Smooth muscle cell (in vitro differentiated cells): ENCODE results near the gene NTN5. TPM values are rescaled to one million over a fixed set of nuclear protein-coding genes. Genes with fewer than 3 reads are reported as not detected.

Experiments used
- DNase-seq: peaks from one replicate; lab custom pipeline; 2025; ENCODE audit not compliant: unreplicated experiment; lab: John Stamatoyannopoulos, UW
- H2AFZ ChIP-seq: fragments of 200-600 bp; sonication (generic); 2 replicates; pipeline ENCODE4 v1.6.0; 2016; ENCODE audit warnings: antibody characterized with exemption, low read depth, mild to moderate bottlenecking
- H3F3A ChIP-seq: fragments of 200-600 bp; sonication (generic); 2 replicates; pipeline ENCODE4 v1.6.0; 2017; ENCODE audit warnings: antibody characterized with exemption, low read depth
- H3K27ac ChIP-seq: fragments of 200-600 bp; sonication (generic); 2 replicates; pipeline ENCODE4 v1.5.1; 2016; ENCODE audit warnings: low read depth, mild to moderate bottlenecking
- H3K27me3 ChIP-seq: fragments of 200-600 bp; sonication (generic); 2 replicates; pipeline ENCODE4 v1.6.1; 2016; ENCODE audit warnings: low read depth, mild to moderate bottlenecking
- H3K36me3 ChIP-seq: fragments of 200-600 bp; sonication (generic); 2 replicates; pipeline ENCODE4 v1.5.1; 2016; ENCODE audit warnings: low read depth
- H3K4me1 ChIP-seq: fragments of 200-600 bp; sonication (generic); 2 replicates; pipeline ENCODE4 v1.5.1; 2016; ENCODE audit warnings: low read depth
- H3K4me2 ChIP-seq: fragments of 200-600 bp; sonication (generic); 2 replicates; pipeline ENCODE4 v1.6.0; 2016; ENCODE audit warnings: mild to moderate bottlenecking
- H3K4me3 ChIP-seq: fragments of 200-600 bp; sonication (generic); 2 replicates; pipeline ENCODE4 v1.5.1; 2016; ENCODE audit warnings: mild to moderate bottlenecking
- H3K79me2 ChIP-seq: fragments of 200-600 bp; sonication (generic); 2 replicates; pipeline ENCODE4 v1.6.0; 2016; ENCODE audit warnings: low read depth, mild to moderate bottlenecking
- H3K9ac ChIP-seq: fragments of 200-600 bp; sonication (generic); 2 replicates; pipeline ENCODE4 v1.6.0; 2016; ENCODE audit warnings: low read depth
- H3K9me3 ChIP-seq: fragments of 200-600 bp; sonication (generic); replicated peaks from 2 replicates; pipeline ENCODE4 v1.5.1; 2016; ENCODE audit warnings: low read depth
- H4K20me1 ChIP-seq: fragments of 200-600 bp; sonication (generic); 2 replicates; pipeline ENCODE4 v1.6.0; 2016; ENCODE audit warnings: low read depth
- CTCF ChIP-seq: fragments of 200-600 bp; sonication (generic); IDR thresholded peaks from 2 replicates; pipeline ENCODE4 v1.5.1; 2017; ENCODE audit warnings: borderline replicate concordance, mild to moderate bottlenecking, antibody characterized with exemption; ENCODE audit not compliant: insufficient read depth, poor library complexity, severe bottlenecking
- WGBS: methylation state at CpG from one replicate; pipeline ENCODE4 v1.1.7; 2016; ENCODE audit warnings: low lambda C conversion rate; 5-methylcytosine and 5-hydroxymethylcytosine counted together
- polyA plus RNA-seq: library from polyadenylated mRNA; unstranded; fragments of >200 nt; fragmentation: Nextera tagmentation; extraction: Ambion mirVana; gene quantifications from 2 replicates; pipeline ENCODE4 v1.2.1, GENCODE V29; 2016
- total RNA-seq: library from RNA; depleted of rRNA; stranded (reverse); fragments of >200 nt; gene quantifications from 2 replicates; pipeline ENCODE4 v1.2.3, GENCODE V29; 2014

NTN5 gene
- total and polyA plus RNA-seq, 2 experiments from 2014 or later, result 0.22 TPM; not detected in 1

- no peak for TF ChIP-seq CTCF
- Histone ChIP-seq H3K4me3 (no peak overlapping the region), H3F3A (no peaks in the 10 kb centered on the region), H3K36me3 (no peaks in the 10 kb centered on the region), H3K79me2 (no peaks in the 10 kb centered on the region), H2AFZ (no peak overlapping the region), H4K20me1 (peaks cover 5% of the 10 kb centered on the region), H3K27ac (no peak overlapping the region), H3K4me2 (no peak overlapping the region), H3K9ac (no peak overlapping the region), H3K9me3 (no peaks in the 10 kb centered on the region), H3K27me3 (no peaks in the 10 kb centered on the region), H3K4me1 (peaks cover 7% of the 10 kb centered on the region)
- DNase-seq, result no peak
- 95% methylated on average over 4 of the region's 4 CpGs for WGBS
These were observed 5.4 kb upstream of the NTN5 start for GRCh38 chr19:48678201-48678600.

GRCh38 chr19:48676887-48677286, 4.1 kb upstream of the NTN5 start:
- H3K4me1 ChIP-seq, result peaks cover 7% of the 10 kb centered on the region
- WGBS, result 77% methylated on average over 12 of the region's 13 CpGs
- DNase-seq, result no peak
- H3K4me3 ChIP-seq, result no peak overlapping the region
- H3K27me3 ChIP-seq, result no peaks in the 10 kb centered on the region
- no peaks in the 10 kb centered on the region for H3K9me3 ChIP-seq
- no peaks in the 10 kb centered on the region for H3K79me2 ChIP-seq
- peaks cover 5% of the 10 kb centered on the region for H4K20me1 ChIP-seq
- no peak overlapping the region for H3K4me2 ChIP-seq
- H3K9ac ChIP-seq, result no peak overlapping the region
- H3K36me3 ChIP-seq, result no peaks in the 10 kb centered on the region
- no peak for TF ChIP-seq CTCF
- no peak overlapping the region for H2AFZ ChIP-seq
- H3K27ac ChIP-seq, result peak overlapping the region; percentile 11
- no peaks in the 10 kb centered on the region for H3F3A ChIP-seq

DNA sequence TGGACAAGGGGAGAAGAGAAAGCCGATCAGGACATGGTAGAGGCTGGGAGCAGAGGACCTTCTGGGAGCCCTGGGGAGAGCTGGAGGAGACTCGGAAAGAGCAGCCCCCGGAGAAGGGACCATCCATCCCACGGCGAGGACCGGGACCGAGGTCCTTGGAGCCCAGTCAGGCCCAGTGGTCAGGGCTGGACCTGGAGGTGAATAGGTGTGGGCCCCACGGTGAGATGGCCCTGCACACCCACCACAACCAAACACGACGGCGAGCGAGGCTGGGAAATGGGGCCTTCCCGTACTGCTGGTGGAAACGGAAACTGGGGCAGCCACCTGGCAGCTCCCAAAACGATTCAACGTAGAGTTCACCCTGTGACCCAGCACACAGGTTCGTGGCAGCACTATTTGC, 3.7 kb upstream of the NTN5 start:
- H4K20me1 ChIP-seq, result peaks cover 5% of the 10 kb centered on the region
- H3K4me1 ChIP-seq, result peaks cover 7% of the 10 kb centered on the region
- no peak for DNase-seq
- H3K27ac ChIP-seq, result no peak overlapping the region
- no peak overlapping the region for H3K4me2 ChIP-seq
- TF ChIP-seq CTCF, result no peak
- WGBS, result 89% methylated on average over 16 of the region's 17 CpGs
- no peak overlapping the region for H3K4me3 ChIP-seq
- no peaks in the 10 kb centered on the region for H3K9me3 ChIP-seq
- no peak overlapping the region for H2AFZ ChIP-seq
- H3K36me3 ChIP-seq, result no peaks in the 10 kb centered on the region
- no peak overlapping the region for H3K9ac ChIP-seq
- no peaks in the 10 kb centered on the region for H3K79me2 ChIP-seq
- H3F3A ChIP-seq, result no peaks in the 10 kb centered on the region
- no peaks in the 10 kb centered on the region for H3K27me3 ChIP-seq

DNA sequence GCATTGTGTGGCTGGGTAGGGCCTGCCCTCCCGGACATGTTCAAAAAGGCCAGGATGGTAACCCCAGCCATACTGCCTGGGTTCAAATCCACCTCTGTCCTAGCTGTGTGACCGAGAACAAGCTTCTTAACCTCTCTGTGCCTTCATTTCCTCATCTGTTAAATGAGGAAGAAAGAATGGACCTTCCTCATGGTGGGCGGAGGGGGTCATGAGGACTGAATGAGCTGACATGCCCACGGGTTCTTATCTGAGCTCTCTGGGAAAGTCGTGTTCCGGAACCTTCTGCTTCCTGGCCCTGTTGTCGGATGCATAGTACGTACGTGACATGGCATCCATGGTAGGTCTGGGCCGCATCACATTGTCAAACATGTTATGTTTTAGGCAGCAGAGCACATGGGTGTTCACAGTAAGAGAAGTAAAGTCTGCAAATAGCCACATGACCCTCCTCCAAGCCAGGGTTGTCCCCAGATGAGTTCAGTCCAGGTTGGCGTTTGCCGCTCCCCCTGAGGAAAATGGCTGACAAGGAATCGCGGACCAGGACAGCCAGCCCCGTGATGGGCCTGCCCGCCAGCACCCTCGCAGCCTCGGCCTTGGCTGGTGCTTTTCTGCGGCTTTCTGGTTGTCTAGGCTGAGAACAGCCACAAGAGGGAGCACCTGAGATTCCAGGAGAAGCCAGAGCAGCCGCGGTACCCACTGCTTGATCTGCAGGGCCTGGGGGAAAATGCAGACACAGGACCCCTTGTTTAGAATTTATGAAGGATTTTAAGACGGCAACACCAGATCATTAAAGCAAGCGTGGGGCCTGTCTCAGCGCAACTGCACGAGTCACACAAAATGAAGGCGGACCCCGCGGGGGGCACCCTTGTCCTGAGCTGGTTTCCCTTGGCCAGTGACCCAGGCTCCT, 2.4 kb upstream of the NTN5 start:
- DNase-seq, result peak; percentile 36
- 39% methylated on average over 28 of the region's 28 CpGs for WGBS
- Histone ChIP-seq H3K36me3 (no peaks in the 10 kb centered on the region), H3F3A (no peaks in the 10 kb centered on the region), H3K4me3 (no peak overlapping the region), H3K9ac (no peak overlapping the region), H3K4me1 (peaks cover 7% of the 10 kb centered on the region), H3K27ac (no peak overlapping the region), H3K27me3 (no peaks in the 10 kb centered on the region), H3K9me3 (no peaks in the 10 kb centered on the region), H2AFZ (no peak overlapping the region), H3K79me2 (no peaks in the 10 kb centered on the region), H3K4me2 (peak overlapping the region; percentile 27), H4K20me1 (no peaks in the 10 kb centered on the region)
- TF ChIP-seq CTCF, result peak; percentile 79
